ENCODE measurements around the gene AMHR2.
"Not testable (repeated sequence)": the region's sequence is repeated elsewhere in the genome, so short reads cannot be mapped to it uniquely, and the experiment has no call there.

AMHR2 gene

GRCh38 chr12:53430116-53430515, 6.5 kb downstream of the AMHR2 start:
- H3K4me3 ChIP-seq (ENCODE audit: low read depth, low read length) = no peak overlapping the region
- no peak for TF ChIP-seq CTCF (IDR thresholded peaks at IDR 0.05; ENCODE audit: low read depth, low read length, missing control alignments)
- DNase-seq (ENCODE audit: low read depth) = no peak

- no peak overlapping the region for H3K4me3 ChIP-seq (ENCODE audit: low read depth, low read length)
- no peak for TF ChIP-seq CTCF (IDR thresholded peaks at IDR 0.05; ENCODE audit: low read depth, low read length, missing control alignments)
- DNase-seq (ENCODE audit: low read depth) = no peak
Observed at GRCh38 chr12:53431187-53431586, 7.5 kb downstream of the AMHR2 start.

DNA sequence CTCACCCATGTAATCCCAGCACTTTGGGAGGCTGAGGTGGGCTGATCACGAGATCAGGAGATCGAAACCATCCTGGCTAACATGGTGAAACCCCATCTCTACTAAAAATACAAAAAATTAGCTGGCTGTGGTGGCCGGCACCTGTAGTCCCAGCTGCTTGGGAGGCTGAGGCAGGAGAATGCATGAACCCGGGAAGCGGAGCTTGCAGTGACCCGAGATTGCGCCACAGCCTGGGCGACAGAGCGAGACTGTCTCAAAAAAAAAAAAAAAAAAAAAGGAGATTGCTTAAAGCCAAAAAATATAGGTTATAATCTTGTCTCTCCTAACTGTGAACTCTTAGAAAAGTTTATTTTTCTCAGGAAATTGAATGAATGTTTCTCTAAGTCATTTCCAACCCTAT, 11.7 kb downstream of the AMHR2 start:
- not testable (repeated sequence) for H3K4me3 ChIP-seq (ENCODE audit: low read depth, low read length); DNase-seq (ENCODE audit: low read depth)

DNA sequence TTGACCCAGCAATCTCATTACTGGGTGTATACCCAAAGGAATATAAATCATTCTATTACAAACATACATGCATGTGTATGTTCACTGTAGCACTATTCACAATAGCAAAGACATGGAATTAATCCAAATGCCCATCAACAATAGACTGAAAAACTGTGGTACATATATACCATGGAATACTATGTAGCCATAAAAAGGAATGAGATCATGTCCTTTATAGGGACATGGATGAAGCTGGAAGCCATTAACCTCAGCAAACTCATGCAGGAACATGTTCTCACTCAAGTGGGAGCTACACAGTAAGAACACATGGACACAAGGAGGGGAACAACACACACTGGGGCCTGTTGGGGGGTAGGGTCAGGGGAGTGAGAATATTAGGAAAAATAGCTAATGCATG, 15.9 kb downstream of the AMHR2 start:
- H3K4me3 ChIP-seq (ENCODE audit: low read depth, low read length); DNase-seq (ENCODE audit: low read depth): not testable (repeated sequence)

DNA sequence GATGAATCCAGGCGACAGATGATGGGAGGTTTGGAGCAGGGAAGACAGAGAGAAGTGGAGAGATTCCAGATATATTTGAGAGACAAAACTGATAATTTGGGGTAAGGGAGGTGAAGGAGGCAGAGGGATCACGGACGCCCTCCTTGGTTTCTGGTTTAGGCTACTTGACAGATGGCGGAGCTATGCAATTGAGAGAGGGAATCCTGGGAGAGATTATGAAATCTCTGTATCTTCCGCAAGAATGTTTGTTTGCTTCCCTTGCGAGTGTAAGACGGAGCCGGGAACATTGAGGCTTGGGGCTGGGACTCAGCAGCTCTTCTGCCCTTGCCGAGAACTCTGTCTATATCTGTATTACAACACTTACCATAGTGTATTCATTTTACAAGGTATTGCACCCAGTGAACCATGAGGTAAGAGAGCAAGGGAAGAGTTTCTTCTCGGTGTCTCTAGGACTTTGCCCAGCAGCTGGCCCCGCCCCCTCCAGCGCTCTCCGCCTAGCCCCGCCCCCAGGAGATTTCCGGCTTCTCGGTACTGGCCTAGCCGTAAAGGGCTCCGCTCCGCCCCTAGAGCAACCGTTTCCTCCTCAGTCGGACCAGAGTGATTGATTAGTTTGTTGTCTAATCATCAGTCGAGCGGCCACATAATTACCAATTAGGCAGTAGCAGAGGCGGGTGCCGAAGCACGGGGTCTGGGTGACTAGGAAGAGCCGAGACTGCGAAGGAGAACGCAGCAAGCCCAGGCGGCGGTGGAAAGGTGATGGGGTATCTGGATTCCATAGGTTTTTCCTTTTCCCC, 17.6 kb downstream of the AMHR2 start, which contains the start of gene PRR13:
TSS of gene PRR13 (plus strand) at position 695 of the 794 bp plus-strand sequence. CDS start 981 bp downstream, outside the sequence.
- peak within 1 kb of the TSS; percentile 76 for H3K4me3 ChIP-seq (ENCODE audit: low read depth, low read length)
- DNase-seq (ENCODE audit: low read depth) = peak; percentile 99
- no peak for TF ChIP-seq CTCF (IDR thresholded peaks at IDR 0.05; ENCODE audit: low read depth, low read length, missing control alignments)

GRCh38 chr12:53443955-53444354, 20.3 kb downstream of the AMHR2 start:
- DNase-seq (ENCODE audit: low read depth) = no peak
- H3K4me3 ChIP-seq (ENCODE audit: low read depth, low read length) = no peak overlapping the region
- TF ChIP-seq CTCF (IDR thresholded peaks at IDR 0.05; ENCODE audit: low read depth, low read length, missing control alignments) = no peak

- not testable (repeated sequence) for DNase-seq (ENCODE audit: low read depth); H3K4me3 ChIP-seq (ENCODE audit: low read depth, low read length)
Observed at GRCh38 chr12:53444593-53445325, 21.1 kb downstream of the AMHR2 start.

- H3K4me3 ChIP-seq (ENCODE audit: low read depth, low read length) = no peak overlapping the region
- TF ChIP-seq CTCF (IDR thresholded peaks at IDR 0.05; ENCODE audit: low read depth, low read length, missing control alignments) = no peak
Observed at GRCh38 chr12:53450936-53451335, 27.3 kb downstream of the AMHR2 start.

More at GRCh38 chr12:53450936-53451335, 27.3 kb downstream of the AMHR2 start:
- DNase-seq (ENCODE audit: low read depth) = no peak
